NCI-H526 treated with DMSO at 0.1 percent for 48 hours (cell line): Measurements from ENCODE around the gene KCTD20.
A peak's percentile ranks its signal among the peaks of the same experiment; 100 is the strongest.
"Not testable (repeated sequence)": the region's sequence is repeated elsewhere in the genome, so short reads cannot be mapped to it uniquely, and the experiment has no call there.

Experiments
- DNase-seq: peaks from one replicate; lab custom pipeline; 2025; lab: John Stamatoyannopoulos, UW

The KCTD20 gene

DNA sequence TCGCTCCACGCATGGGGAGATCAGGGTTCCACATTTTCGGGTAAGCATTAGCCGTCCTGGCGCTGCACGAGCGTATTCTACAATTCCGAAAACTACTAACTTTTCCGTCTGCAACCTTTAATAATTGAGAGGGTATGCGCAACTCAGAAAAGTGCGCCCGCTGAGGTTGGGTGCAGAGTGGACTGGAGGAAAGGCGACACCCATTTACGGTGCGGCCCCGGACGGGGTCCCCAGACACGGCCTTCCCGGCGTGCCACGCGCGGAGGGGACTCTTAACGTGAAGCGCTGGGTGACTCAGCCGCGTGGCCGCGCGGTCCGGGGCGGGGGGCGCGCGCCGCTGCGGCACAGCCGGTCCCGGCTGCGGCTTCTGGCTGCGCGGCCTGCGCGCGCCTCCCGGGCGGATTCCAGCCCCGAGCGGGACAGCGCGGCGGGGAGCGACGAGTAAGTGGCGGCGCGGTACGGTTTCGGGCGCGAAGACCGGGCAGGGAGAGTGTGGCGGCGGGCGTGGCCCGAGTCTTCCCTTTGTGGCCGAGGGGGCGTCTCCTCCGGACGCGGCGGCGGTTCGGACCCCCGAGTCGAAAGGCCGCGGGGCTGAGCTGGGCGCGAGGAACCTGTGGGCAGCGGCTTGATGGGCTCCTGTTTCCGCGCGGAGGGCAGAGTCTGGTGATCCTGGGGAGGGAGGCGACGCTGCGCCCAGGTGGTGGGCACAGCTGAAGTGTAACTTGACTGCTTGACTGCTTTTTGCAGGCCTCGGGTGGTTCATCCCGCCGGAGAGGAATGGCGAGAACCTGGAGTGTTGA is at the start of gene KCTD20, which contains the start of gene PXT1:
TSS of gene KCTD20 (plus strand) at position 330 of the 800 bp plus-strand sequence. CDS start 27,098 bp downstream, outside the sequence.
TSS of gene PXT1 (minus strand) at position 184 of the 800 bp plus-strand sequence. CDS start 16,772 bp downstream, outside the sequence.
- peak; percentile 58 for DNase-seq

GRCh38 chr6:36399970-36400369 is 42.8 kb upstream of the KCTD20 start:
- no peak for DNase-seq

GRCh38 chr6:36402481-36402880 is 40.3 kb upstream of the KCTD20 start:
- DNase-seq, result no peak

DNA sequence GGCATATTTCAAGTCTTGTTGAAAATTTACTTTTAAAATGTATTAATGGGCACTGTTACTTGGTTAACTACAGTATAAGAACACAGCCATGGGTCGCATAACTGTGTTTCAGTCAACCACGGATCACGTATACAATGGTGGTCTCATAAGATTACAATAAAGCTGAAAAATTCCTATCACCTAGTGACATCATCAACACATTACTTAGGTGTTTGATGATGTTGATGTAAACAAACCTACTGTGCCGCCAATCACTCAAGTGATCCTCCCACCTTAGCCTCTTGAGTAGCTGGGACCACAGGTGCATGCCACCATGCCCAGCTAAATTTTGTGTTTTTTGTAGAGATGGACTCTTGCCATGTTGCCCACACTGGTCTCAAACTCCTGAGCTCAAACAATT is 38.6 kb upstream of the KCTD20 start:
- DNase-seq, result no peak

DNA sequence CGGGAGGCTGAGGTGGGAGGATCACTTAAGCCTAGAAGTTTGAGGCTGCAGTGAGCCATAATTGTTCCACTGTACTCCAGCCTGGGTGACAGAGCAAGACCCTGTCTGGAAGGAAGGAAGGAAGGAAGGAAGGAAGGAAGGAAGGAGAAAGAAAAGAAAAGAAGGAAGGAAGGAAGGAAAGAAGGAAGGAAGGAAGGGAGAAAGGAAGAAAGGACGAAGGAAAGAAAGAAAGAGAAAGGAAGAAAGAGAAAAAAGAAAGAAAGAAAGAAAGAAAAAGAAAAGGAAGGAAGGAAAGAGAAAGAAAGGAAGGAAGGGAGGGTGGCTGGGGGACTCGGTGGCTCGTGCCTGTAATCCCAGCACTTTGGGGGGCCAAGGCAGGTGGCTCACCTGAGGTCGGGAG is 33.1 kb upstream of the KCTD20 start:
- DNase-seq, result not testable (repeated sequence)

DNA sequence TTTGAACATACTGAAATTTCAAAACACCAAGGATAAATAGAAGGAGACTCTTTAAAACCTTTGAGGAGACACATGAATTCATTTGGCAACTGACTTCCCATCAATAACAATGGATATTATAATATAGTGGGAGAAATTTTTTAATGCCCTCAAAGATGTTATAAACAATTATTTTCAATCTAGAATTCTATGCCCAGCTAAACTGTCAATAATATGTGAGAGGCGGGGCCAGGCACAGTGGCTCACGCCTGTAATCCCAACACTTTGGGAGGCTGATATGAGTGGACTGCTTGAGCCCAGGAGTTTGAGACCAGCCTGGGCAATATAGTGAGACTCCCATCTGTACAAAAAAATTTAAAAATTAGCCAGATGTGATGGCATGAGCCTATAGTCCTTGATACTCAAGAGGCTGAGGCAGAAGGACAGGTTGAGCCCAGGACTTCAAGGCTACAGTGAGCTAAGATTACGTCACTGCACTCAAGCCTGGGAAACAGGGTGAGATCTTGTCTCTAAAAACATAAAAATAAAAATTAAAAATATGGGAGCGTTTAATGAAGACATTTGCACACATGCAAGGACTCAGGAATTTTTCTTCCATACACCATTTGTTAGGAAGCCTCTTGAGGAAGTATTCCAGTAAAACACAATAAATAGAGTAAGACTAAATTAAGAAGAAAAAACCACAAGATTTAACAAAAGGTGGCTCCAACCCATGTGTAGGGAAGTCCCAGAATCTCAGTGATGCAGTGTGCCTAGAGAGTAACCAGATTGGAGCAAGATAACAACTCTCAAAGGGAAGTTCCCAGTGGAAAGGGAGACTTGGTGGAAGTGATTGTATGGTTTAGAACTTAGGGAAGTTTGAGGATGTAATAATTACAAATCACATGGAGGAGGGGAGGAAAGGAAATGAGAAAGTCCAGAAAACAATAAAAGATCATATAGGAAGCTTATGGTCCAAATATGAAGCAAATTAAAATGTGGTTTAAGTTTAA is 29.0 kb upstream of the KCTD20 start:
- no peak for DNase-seq

DNA sequence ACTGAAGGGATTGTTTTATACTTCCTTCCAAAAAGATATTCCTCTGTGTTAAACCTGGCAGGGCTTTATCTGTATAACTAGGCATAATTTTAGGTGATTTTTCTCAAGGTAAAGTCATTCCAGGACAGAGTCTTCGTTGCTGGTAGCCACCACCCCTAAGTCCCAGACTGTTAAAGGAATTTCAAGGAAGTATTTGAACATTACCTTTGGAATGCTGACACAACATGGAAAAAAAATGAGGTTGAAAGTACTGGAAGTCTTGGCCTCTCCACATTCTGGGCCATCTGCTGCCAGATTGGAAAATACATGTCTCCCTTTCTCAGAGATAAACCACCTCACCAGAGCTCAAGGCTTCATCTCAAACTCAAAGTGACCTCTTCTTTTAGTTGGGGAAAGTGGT is 28.3 kb upstream of the KCTD20 start:
- DNase-seq, result no peak

GRCh38 chr6:36418558-36418957 is 24.2 kb upstream of the KCTD20 start:
- DNase-seq, result no peak

- no peak for DNase-seq
Observed at GRCh38 chr6:36419310-36419709, 23.5 kb upstream of the KCTD20 start.

DNA sequence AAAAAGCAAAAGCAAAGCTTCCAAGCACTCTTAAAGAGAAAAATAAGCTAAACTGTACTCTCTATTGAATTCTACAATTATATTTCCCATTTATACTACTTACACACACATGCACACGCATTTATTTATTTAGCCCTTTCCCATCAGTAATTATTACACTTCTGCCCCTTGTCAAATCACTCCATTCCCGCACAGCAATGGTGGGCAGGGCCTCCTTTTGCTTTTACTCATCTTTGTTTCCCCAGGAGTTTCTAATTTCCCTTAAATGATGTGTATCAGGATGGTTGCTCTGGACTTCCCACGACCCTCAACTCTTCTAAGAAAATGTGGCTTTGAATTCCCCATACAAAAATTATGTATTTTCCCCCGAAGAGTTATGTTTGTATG is 20.1 kb upstream of the KCTD20 start:
- DNase-seq, result no peak

GRCh38 chr6:36423101-36423824 is 19.5 kb upstream of the KCTD20 start:
- DNase-seq, result peak; percentile 98

GRCh38 chr6:36426622-36427021 is 16.2 kb upstream of the KCTD20 start:
- DNase-seq, result no peak

DNA sequence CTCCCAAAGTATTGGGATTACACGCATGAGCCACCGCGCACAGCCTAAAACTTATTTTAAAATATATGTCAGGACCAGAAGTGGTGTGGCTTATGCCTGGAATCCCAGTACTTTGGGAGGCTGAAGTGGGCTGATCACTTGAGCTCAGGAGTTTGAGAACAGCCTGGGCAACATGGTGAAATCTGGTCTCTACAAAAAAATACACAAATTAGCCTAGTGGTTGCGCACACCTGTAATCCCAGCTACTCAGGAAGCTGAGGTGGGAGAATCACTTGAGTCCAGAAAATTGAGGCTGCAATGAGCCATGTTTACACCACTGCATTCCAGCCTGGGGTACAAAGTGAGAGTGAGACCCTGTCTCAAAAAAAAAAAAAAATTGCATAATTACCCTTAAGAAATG is 13.9 kb upstream of the KCTD20 start:
- DNase-seq, result no peak

- DNase-seq, result no peak
Observed at GRCh38 chr6:36430351-36430750, 12.4 kb upstream of the KCTD20 start.

DNA sequence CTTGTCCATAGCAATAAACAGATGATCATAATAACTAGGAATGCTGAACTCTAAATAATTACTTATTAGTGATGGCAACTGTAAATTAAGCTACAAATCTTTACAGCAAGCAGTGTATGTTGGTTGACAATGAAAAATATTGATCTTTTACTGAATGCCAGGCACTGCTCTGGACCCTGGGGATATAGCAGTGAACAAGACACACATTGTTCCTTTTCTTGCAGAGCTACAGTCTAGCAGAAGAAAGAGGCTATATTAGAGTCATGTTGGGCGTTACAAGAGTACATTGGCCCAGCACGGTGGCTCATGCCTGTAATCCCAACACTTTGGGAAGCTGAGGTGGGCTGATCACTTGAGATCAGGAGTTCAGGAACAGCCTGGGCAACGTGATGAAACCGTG is 11.6 kb upstream of the KCTD20 start:
- DNase-seq, result no peak

GRCh38 chr6:36432151-36432671 is 10.6 kb upstream of the KCTD20 start:
- no peak for DNase-seq

DNA sequence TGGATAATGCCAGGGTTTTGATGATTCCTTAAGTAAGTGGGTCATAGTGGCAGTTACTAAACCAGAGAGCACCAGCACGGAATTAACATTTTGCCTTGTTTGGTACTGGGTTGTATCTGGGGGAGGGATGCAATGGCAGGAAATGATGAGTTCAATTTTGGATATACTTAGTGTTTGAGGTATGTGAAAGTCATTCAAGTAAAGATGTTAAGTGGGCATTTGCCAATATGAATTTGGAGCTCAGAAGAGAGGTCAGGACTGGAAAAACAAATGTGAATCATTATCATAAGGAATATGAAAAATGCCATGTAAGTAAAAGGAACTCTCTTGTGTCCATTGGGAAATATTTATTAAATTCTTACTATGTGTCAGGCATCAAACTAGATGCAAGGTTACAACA is 6.3 kb upstream of the KCTD20 start:
- DNase-seq, result no peak

GRCh38 chr6:36441307-36441894 is 1.4 kb upstream of the KCTD20 start:
- peak; percentile 74 for DNase-seq

- no peak for DNase-seq
Observed at GRCh38 chr6:36442103-36442670, 613 bp upstream of the KCTD20 start.

- DNase-seq, result peak; percentile 57
Observed at GRCh38 chr6:36443471-36444428, 950 bp downstream of the KCTD20 start.
